IMR-90 (cell line): ENCODE data around the gene MRC2. TPM values are rescaled to one million over a fixed set of nuclear protein-coding genes. Genes with fewer than 3 reads are reported as not detected.

Source experiments
- ATAC-seq: fragments of 200-7000 bp; cut with Tn5 transposase; 2 replicates; pipeline ENCODE4 v1.9.1; 2020; ENCODE audit warnings: low read depth, mild to moderate bottlenecking, moderate library complexity
- BruUV-seq: library from RNA; stranded (reverse); fragments of 400-500 nt; replicated peaks from 2 replicates; lab custom pipeline; 2021; lab: Mats Ljungman, UMichigan
- CTCF ChIA-PET: fragments of 300-600 bp; formaldehyde crosslinking; extraction: SDS; loops from one replicate; lab custom pipeline; 2021; ENCODE audit warnings: antibody characterized with exemption; lab: Yijun Ruan, JAX
- POLR2A ChIA-PET: fragments of 300-600 bp; sonication (Branson Sonifier 250); formaldehyde crosslinking; loops from one replicate; lab custom pipeline; 2022; ENCODE audit warnings: antibody characterized with exemption; ENCODE audit not compliant: unreplicated experiment; lab: Charles Lee
- DNase-seq: peaks from one replicate; pipeline ENCODE4 v3.0.0; 2013
- H2AFZ ChIP-seq: replicated peaks from 2 replicates; pipeline ENCODE3; 2013; ENCODE audit warnings: low read length, mild to moderate bottlenecking; ENCODE audit not compliant: poor library complexity
- H2AK5ac ChIP-seq: 2 replicates; pipeline ENCODE4 v1.6.1; 2013; ENCODE audit warnings: low read depth, low read length, inconsistent platforms
- H2AK9ac ChIP-seq: replicated peaks from 2 replicates; pipeline ENCODE3; 2013; ENCODE audit warnings: mild to moderate bottlenecking, low read depth, low read length, moderate library complexity; ENCODE audit not compliant: poor library complexity
- H2BK120ac ChIP-seq: 2 replicates; pipeline ENCODE4 v1.6.1; 2013; ENCODE audit warnings: low read depth, low read length, inconsistent platforms
- H2BK15ac ChIP-seq: 3 replicates; pipeline ENCODE4 v1.6.1; 2013; ENCODE audit warnings: low read depth, low read length, inconsistent platforms
- H2BK20ac ChIP-seq: 2 replicates; pipeline ENCODE4 v1.6.1; 2013; ENCODE audit warnings: low read depth, mild to moderate bottlenecking, inconsistent platforms, low read length, moderate library complexity
- H2BK5ac ChIP-seq: 2 replicates; pipeline ENCODE4 v1.6.1; 2013; ENCODE audit warnings: mild to moderate bottlenecking, low read depth, low read length, inconsistent platforms; ENCODE audit not compliant: poor library complexity, severe bottlenecking
- H3K14ac ChIP-seq: replicated peaks from 2 replicates; pipeline ENCODE4 v1.6.1; 2013; ENCODE audit warnings: low read depth, low read length, inconsistent platforms
- H3K18ac ChIP-seq: 2 replicates; pipeline ENCODE4 v1.6.1; 2013; ENCODE audit warnings: low read depth, low read length, control low read depth
- H3K23ac ChIP-seq: 2 replicates; pipeline ENCODE4 v1.6.1; 2013; ENCODE audit warnings: low read depth, low read length, inconsistent platforms
- H3K27ac ChIP-seq: 2 replicates; pipeline ENCODE4 v1.5.1; 2013; ENCODE audit warnings: mild to moderate bottlenecking, control low read depth, low read length; ENCODE audit not compliant: insufficient read depth
- H3K27me3 ChIP-seq: 2 replicates; pipeline ENCODE4 v1.6.1; 2013; ENCODE audit warnings: low read length; ENCODE audit not compliant: control insufficient read depth, insufficient read depth
- H3K36me3 ChIP-seq: 2 replicates; pipeline ENCODE4 v1.6.1; 2013; ENCODE audit warnings: low read length, mixed read lengths; ENCODE audit not compliant: control insufficient read depth, insufficient read depth
- H3K4ac ChIP-seq: 2 replicates; pipeline ENCODE4 v1.6.1; 2013; ENCODE audit warnings: low read depth, low read length, inconsistent platforms
- H3K4me1 ChIP-seq: 2 replicates; pipeline ENCODE4 v1.6.1; 2013; ENCODE audit warnings: low read length, mixed read lengths; ENCODE audit not compliant: control insufficient read depth, insufficient read depth
- H3K4me2 ChIP-seq: 2 replicates; pipeline ENCODE4 v1.6.1; 2013; ENCODE audit warnings: low read depth, mild to moderate bottlenecking, control low read depth, low read length, moderate library complexity
- H3K4me3 ChIP-seq: 2 replicates; pipeline ENCODE4 v1.5.1; 2013; ENCODE audit warnings: low read depth, mild to moderate bottlenecking, control low read depth, low read length, moderate library complexity; ENCODE audit not compliant: insufficient read depth
- H3K56ac ChIP-seq: 2 replicates; pipeline ENCODE4 v1.6.1; 2013; ENCODE audit warnings: low read length, inconsistent platforms; ENCODE audit not compliant: insufficient read depth; ENCODE audit errors: extremely low read depth
- H3K79me1 ChIP-seq, 2 experiments: 2 replicates each; pipeline ENCODE4 v1.6.1; 2013; ENCODE audit warnings: low read length in 2 of 2, inconsistent platforms in 1 of 2, low read depth in 1 of 2
- H3K9ac ChIP-seq: 2 replicates; pipeline ENCODE4 v1.6.1; 2013; ENCODE audit warnings: low read depth, low read length, control low read depth
- H3K9me1 ChIP-seq: 2 replicates; pipeline ENCODE4 v1.6.1; 2013; ENCODE audit warnings: low read length, inconsistent platforms; ENCODE audit not compliant: insufficient read depth
- H3K9me3 ChIP-seq: 2 replicates; pipeline ENCODE4 v1.6.1; 2013; ENCODE audit warnings: low read length; ENCODE audit not compliant: control insufficient read depth, insufficient read depth
- H4K20me1 ChIP-seq: 2 replicates; pipeline ENCODE4 v1.6.1; 2013; ENCODE audit warnings: low read length, inconsistent platforms; ENCODE audit not compliant: insufficient read depth
- H4K5ac ChIP-seq: 2 replicates; pipeline ENCODE4 v1.6.1; 2013; ENCODE audit warnings: mild to moderate bottlenecking, low read depth, low read length, control low read depth
- H4K8ac ChIP-seq, 2 experiments: 2 replicates each; pipeline ENCODE4 v1.6.1; 2013; ENCODE audit warnings: low read depth in 2 of 2, low read length in 2 of 2, control low read depth in 1 of 2, inconsistent platforms in 1 of 2
- H4K91ac ChIP-seq: 2 replicates; pipeline ENCODE4 v1.6.1; 2013; ENCODE audit warnings: low read depth, low read length, inconsistent platforms; ENCODE audit not compliant: insufficient read depth
- CEBPB ChIP-seq: IDR thresholded peaks from 2 replicates; pipeline ENCODE4 v1.6.1; 2012; ENCODE audit warnings: low read depth, low read length, improper control_type of control experiment
- ELK1 ChIP-seq: fragments of 150-350 bp; IDR thresholded peaks from 2 replicates; pipeline ENCODE4 v1.6.1; 2016; ENCODE audit warnings: low read depth, mild to moderate bottlenecking, low read length, moderate library complexity, borderline replicate concordance
- POLR2A ChIP-seq: IDR thresholded peaks from 2 replicates; pipeline ENCODE4 v1.6.1; 2012; ENCODE audit warnings: mild to moderate bottlenecking, low read depth, low read length
- WGBS, 2 experiments: methylation state at CpG; one replicate each; pipeline versions ENCODE4 v1.1.5 to v1.1.7; 2013; ENCODE audit warnings: missing lambda C conversion rate in 2 of 2; ENCODE audit not compliant: insufficient read length in 1 of 2; ENCODE audit errors: extremely low coverage in 2 of 2; 5-methylcytosine and 5-hydroxymethylcytosine counted together
- dilution Hi-C: fragments of 300-500 bp; cut with HindIII; formaldehyde crosslinking; loops from one replicate; pipeline ENCODE4 v1.14.3; 2018; ENCODE audit warnings: low sequenced_read_pairs; ENCODE audit not compliant: unreplicated experiment
- in situ Hi-C: fragments of 300-500 bp; cut with MboI; formaldehyde crosslinking; loops from 3 replicates; pipeline ENCODE4 v1.14.3; 2019; ENCODE audit warnings: low sequenced_read_pairs, inconsistent platforms, mixed read lengths
- intact Hi-C: fragments of 100-400 bp; cut with micrococcal nuclease; formaldehyde crosslinking; loops from 2 replicates; pipeline ENCODE4 v1.10.0; 2022
- polyA plus RNA-seq, 3 experiments: library from polyadenylated mRNA; depleted of rRNA; stranded (reverse); fragments of >200 nt; gene quantifications; 2 replicates each; pipeline ENCODE4 v1.2.3, GENCODE V29; 2012; ENCODE audit warnings: low replicate concordance in 1 of 3
- total RNA-seq: library from RNA; depleted of rRNA; stranded (reverse); fragments of >200 nt; gene quantifications from 2 replicates; pipeline ENCODE4 v1.2.3, GENCODE V29; 2012

MRC2 gene
- total and polyA plus RNA-seq, 2 of the 4 experiments (the other 2 are of a cell fraction) = 39.3 to 137 TPM

- H3K36me3 ChIP-seq = peaks cover 18% of the 10 kb centered on the region
- no peak overlapping the region for H3K27ac ChIP-seq
- H2BK5ac ChIP-seq = no peak overlapping the region
- no peak overlapping the region for H4K5ac ChIP-seq
- H3K14ac ChIP-seq = no peak overlapping the region
- no peak overlapping the region for H2BK120ac ChIP-seq
- H3K4ac ChIP-seq = no peak overlapping the region
- H3K18ac ChIP-seq = no peak overlapping the region
- in situ Hi-C loops (no loop called here), dilution Hi-C loops (no loop called here), intact Hi-C loops (loop anchor here (10.0 kb wide), 1 partner anchor 102 kb away; no protein-coding TSS in a partner anchor)
- POLR2A ChIA-PET = no interaction called here
- peaks cover 28% of the 10 kb centered on the region for H3K9me1 ChIP-seq
- ATAC-seq = no peak
- no peak overlapping the region for H2AK9ac ChIP-seq
- H2AK5ac ChIP-seq = no peak overlapping the region
- BruUV-seq = no TSS peak
- no peak overlapping the region for H2BK20ac ChIP-seq
- H3K56ac ChIP-seq = no peak overlapping the region
- no peak for TF ChIP-seq CEBPB
- TF ChIP-seq POLR2A = no peak
- TF ChIP-seq ELK1 = no peak
- H2AFZ ChIP-seq = no peak overlapping the region
- no peak overlapping the region for H3K4me3 ChIP-seq
- H4K20me1 ChIP-seq = peaks cover 55% of the 10 kb centered on the region
- H4K8ac ChIP-seq = no peak overlapping the region
- no CpG with 5 or more reads among the region's 1 CpG for WGBS, 2 experiments
- H4K91ac ChIP-seq = no peak overlapping the region
- H3K79me1 ChIP-seq = peaks cover 38 to 95% of the 10 kb centered on the region in 2 experiments
- H3K9me3 ChIP-seq = no peaks in the 10 kb centered on the region; the same call in 1 of the 2 replicates
- CTCF ChIA-PET = interaction anchor here (0.6 kb wide), 1 partner anchor 28 kb away, joined by 3 read pairs; no protein-coding TSS in a partner anchor
- DNase-seq = no peak
- peaks cover 23% of the 10 kb centered on the region for H3K4me1 ChIP-seq
- H3K9ac ChIP-seq = no peak overlapping the region
- no peaks in the 10 kb centered on the region for H3K27me3 ChIP-seq
- H2BK15ac ChIP-seq = no peak overlapping the region
- no peak overlapping the region for H3K4me2 ChIP-seq
- no peak overlapping the region for H3K23ac ChIP-seq
Observed at GRCh38 chr17:62656446-62656845, 29.0 kb downstream of the MRC2 start.
